GM18873 (cell line): ENCODE results near the gene NDFIP1.
"Not testable (repeated sequence)": the region's sequence is repeated elsewhere in the genome, so short reads cannot be mapped to it uniquely, and the experiment has no call there.

Experiments used
- ATAC-seq: cut with Tn5 transposase; IDR thresholded peaks from one replicate; pipeline ENCODE4 v1.9.1; 2021; ENCODE audit warnings: mild to moderate bottlenecking, moderate library complexity, moderate number of reproducible peaks; ENCODE audit not compliant: unreplicated experiment, low FRiP score

NDFIP1 gene

GRCh38 chr5:142088855-142089479, 19.6 kb upstream of the NDFIP1 start:
- ATAC-seq, result not testable (repeated sequence)

- no peak for ATAC-seq
Observed at GRCh38 chr5:142091012-142091411, 17.6 kb upstream of the NDFIP1 start.

- ATAC-seq, result no peak
Observed at GRCh38 chr5:142091922-142092321, 16.7 kb upstream of the NDFIP1 start.

GRCh38 chr5:142095035-142095434, 13.5 kb upstream of the NDFIP1 start:
- ATAC-seq, result no peak

GRCh38 chr5:142095651-142096330, 12.8 kb upstream of the NDFIP1 start:
- ATAC-seq, result no peak

GRCh38 chr5:142096382-142096781, 12.2 kb upstream of the NDFIP1 start:
- ATAC-seq, result no peak

- ATAC-seq, result no peak
Observed at GRCh38 chr5:142097681-142098080, 10.9 kb upstream of the NDFIP1 start.

GRCh38 chr5:142098275-142098674, 10.3 kb upstream of the NDFIP1 start:
- no peak for ATAC-seq

- ATAC-seq, result no peak
Observed at GRCh38 chr5:142098931-142099330, 9.6 kb upstream of the NDFIP1 start.

- ATAC-seq, result no peak
Observed at GRCh38 chr5:142100307-142100706, 8.3 kb upstream of the NDFIP1 start.

GRCh38 chr5:142102980-142103740, 5.4 kb upstream of the NDFIP1 start:
- ATAC-seq, result no peak

GRCh38 chr5:142104491-142104890, 4.1 kb upstream of the NDFIP1 start:
- no peak for ATAC-seq

GRCh38 chr5:142106061-142106460, 2.5 kb upstream of the NDFIP1 start:
- ATAC-seq, result no peak

- ATAC-seq, result no peak
Observed at GRCh38 chr5:142107036-142107735, 1.4 kb upstream of the NDFIP1 start.

GRCh38 chr5:142107736-142108431, 695 bp upstream of the NDFIP1 start:
- no peak for ATAC-seq

- ATAC-seq, result no peak
Observed at GRCh38 chr5:142109331-142110045, 909 bp downstream of the NDFIP1 start.

GRCh38 chr5:142110046-142110531, 1.5 kb downstream of the NDFIP1 start:
- no peak for ATAC-seq

GRCh38 chr5:142110988-142111687, 2.6 kb downstream of the NDFIP1 start:
- ATAC-seq, result no peak

GRCh38 chr5:142114687-142115086, 6.1 kb downstream of the NDFIP1 start:
- no peak for ATAC-seq
